Activated CD4-positive, alpha-beta T cell treated with anti-CD3 and anti-CD28 coated beads, Interleukin-2, amount 10 ng/mL, durations not matched to agents 7 days and 5 days (primary cell): ENCODE results near the gene RELB. TPM values are rescaled to one million over a fixed set of nuclear protein-coding genes. Genes with fewer than 3 reads are reported as not detected.
"Not testable (repeated sequence)": the region's sequence is repeated elsewhere in the genome, so short reads cannot be mapped to it uniquely, and the experiment has no call there.

ENCODE experiments used
- CTCF ChIA-PET: fragments of 350-600 bp; sonication (Branson Sonifier 250); formaldehyde crosslinking; loops from one replicate; lab custom pipeline; 2021; ENCODE audit warnings: antibody characterized with exemption; lab: Charles Lee
- POLR2A ChIA-PET: fragments of 350-600 bp; sonication (Branson Sonifier 250); formaldehyde crosslinking; loops from one replicate; lab custom pipeline; 2021; ENCODE audit warnings: antibody characterized with exemption; lab: Charles Lee
- DNase-seq: peaks from one replicate; pipeline ENCODE4 v3.0.0-alpha.2; 2020
- H3K27ac Mint-ChIP-seq: one replicate; pipeline ENCODE4 v1.8.0; 2021; ENCODE audit warnings: mild to moderate bottlenecking, moderate library complexity, mixed read lengths
- H3K27me3 Mint-ChIP-seq: one replicate; pipeline ENCODE4 v1.8.0; 2021; ENCODE audit warnings: mixed read lengths
- H3K36me3 Mint-ChIP-seq: one replicate; pipeline ENCODE4 v1.8.0; 2021; ENCODE audit warnings: low read depth, mixed read lengths
- H3K4me1 Mint-ChIP-seq: one replicate; pipeline ENCODE4 v1.8.0; 2021; ENCODE audit warnings: mixed read lengths
- H3K4me3 Mint-ChIP-seq: one replicate; pipeline ENCODE4 v1.8.0; 2021; ENCODE audit warnings: mild to moderate bottlenecking, moderate library complexity, mixed read lengths
- H3K9me3 Mint-ChIP-seq: one replicate; pipeline ENCODE4 v1.8.0; 2021; ENCODE audit warnings: mixed read lengths
- total RNA-seq, 2 experiments: library from RNA; stranded (reverse); gene quantifications; one replicate each; pipeline ENCODE4 v1.2.3, GENCODE V29; 2021

The RELB gene
- total RNA-seq, 2 experiments from 2014 or later: 16.8 to 20.0 TPM

GRCh38 chr19:44988896-44989556, 12.2 kb upstream of the RELB start:
- no peaks in the 10 kb centered on the region for H3K9me3 Mint-ChIP-seq
- peak; percentile 72 for DNase-seq
- H3K27me3 Mint-ChIP-seq: no peaks in the 10 kb centered on the region
- POLR2A ChIA-PET: no interaction called here
- CTCF ChIA-PET: interaction anchor here (0.6 to 1.9 kb wide), 10 partner anchors 11 to 468 kb away, joined by 3 to 10 read pairs (median 4); partner anchors contain the start of genes CLASRP, GEMIN7 and PPP1R37
- H3K27ac Mint-ChIP-seq: no peak overlapping the region
- H3K4me3 Mint-ChIP-seq: no peak overlapping the region
- no peaks in the 10 kb centered on the region for H3K4me1 Mint-ChIP-seq
- peaks cover 12% of the 10 kb centered on the region for H3K36me3 Mint-ChIP-seq

GRCh38 chr19:44990459-44990858, 10.8 kb upstream of the RELB start:
- H3K27ac Mint-ChIP-seq: no peak overlapping the region
- no peaks in the 10 kb centered on the region for H3K27me3 Mint-ChIP-seq
- CTCF ChIA-PET: no interaction called here
- DNase-seq: no peak
- H3K4me3 Mint-ChIP-seq: no peak overlapping the region
- H3K9me3 Mint-ChIP-seq: no peaks in the 10 kb centered on the region
- no peaks in the 10 kb centered on the region for H3K4me1 Mint-ChIP-seq
- H3K36me3 Mint-ChIP-seq: peaks cover 12% of the 10 kb centered on the region
- POLR2A ChIA-PET: no interaction called here

- ChIA-PET POLR2A (no interaction called here), CTCF (interaction anchor here (0.6 to 1.3 kb wide), 2 partner anchors 10 to 24 kb away, joined by 3 to 4 read pairs; partner anchors contain the start of gene RELB)
- H3K4me3 Mint-ChIP-seq: no peak overlapping the region
- H3K9me3 Mint-ChIP-seq: no peaks in the 10 kb centered on the region
- peaks cover 9% of the 10 kb centered on the region for H3K36me3 Mint-ChIP-seq
- no peak for DNase-seq
- H3K27me3 Mint-ChIP-seq: no peaks in the 10 kb centered on the region
- H3K4me1 Mint-ChIP-seq: no peaks in the 10 kb centered on the region
- H3K27ac Mint-ChIP-seq: no peak overlapping the region
Measured at GRCh38 chr19:44990966-44991365, 10.3 kb upstream of the RELB start.

- H3K36me3 Mint-ChIP-seq: peaks cover 6% of the 10 kb centered on the region
- DNase-seq: no peak
- no peak overlapping the region for H3K27ac Mint-ChIP-seq
- H3K4me3 Mint-ChIP-seq: no peak overlapping the region
- no peaks in the 10 kb centered on the region for H3K9me3 Mint-ChIP-seq
- POLR2A ChIA-PET: no interaction called here
- no peaks in the 10 kb centered on the region for H3K4me1 Mint-ChIP-seq
- H3K27me3 Mint-ChIP-seq: no peaks in the 10 kb centered on the region
- CTCF ChIA-PET: no interaction called here
Measured at GRCh38 chr19:44992336-44993163, 8.7 kb upstream of the RELB start.

- H3K9me3 Mint-ChIP-seq: no peaks in the 10 kb centered on the region
- no peaks in the 10 kb centered on the region for H3K27me3 Mint-ChIP-seq
- peaks cover 6% of the 10 kb centered on the region for H3K36me3 Mint-ChIP-seq
- CTCF ChIA-PET: no interaction called here
- H3K27ac Mint-ChIP-seq: no peak overlapping the region
- DNase-seq: no peak
- POLR2A ChIA-PET: no interaction called here
- no peaks in the 10 kb centered on the region for H3K4me1 Mint-ChIP-seq
- H3K4me3 Mint-ChIP-seq: no peak overlapping the region
Measured at GRCh38 chr19:44993526-44993925, 7.7 kb upstream of the RELB start.

GRCh38 chr19:44993926-44994537, 7.2 kb upstream of the RELB start:
- CTCF ChIA-PET: interaction anchor here (1.2 kb wide), 1 partner anchor 10 kb away, joined by 3 read pairs; no protein-coding TSS in a partner anchor
- H3K36me3 Mint-ChIP-seq: peaks cover 4% of the 10 kb centered on the region
- H3K4me3 Mint-ChIP-seq: no peak overlapping the region
- no peaks in the 10 kb centered on the region for H3K4me1 Mint-ChIP-seq
- POLR2A ChIA-PET: no interaction called here
- no peak for DNase-seq
- no peaks in the 10 kb centered on the region for H3K27me3 Mint-ChIP-seq
- no peaks in the 10 kb centered on the region for H3K9me3 Mint-ChIP-seq
- no peak overlapping the region for H3K27ac Mint-ChIP-seq

GRCh38 chr19:44998025-44998424, 3.2 kb upstream of the RELB start:
- ChIA-PET CTCF (no interaction called here), POLR2A (no interaction called here)
- H3K4me1 Mint-ChIP-seq: peaks cover 19% of the 10 kb centered on the region
- no peaks in the 10 kb centered on the region for H3K27me3 Mint-ChIP-seq
- DNase-seq: no peak
- no peaks in the 10 kb centered on the region for H3K9me3 Mint-ChIP-seq
- H3K27ac Mint-ChIP-seq: no peak overlapping the region
- H3K36me3 Mint-ChIP-seq: peaks cover 4% of the 10 kb centered on the region
- no peak overlapping the region for H3K4me3 Mint-ChIP-seq

- H3K27ac Mint-ChIP-seq, POLR2A ChIA-PET, H3K36me3 Mint-ChIP-seq, H3K9me3 Mint-ChIP-seq, H3K27me3 Mint-ChIP-seq, DNase-seq, H3K4me3 Mint-ChIP-seq: not testable (repeated sequence)
- peaks cover 21% of the 10 kb centered on the region for H3K4me1 Mint-ChIP-seq
- CTCF ChIA-PET: interaction anchor here (1.0 to 2.3 kb wide), 3 partner anchors 10 to 92 kb away, joined by 3 to 10 read pairs (median 5); no protein-coding TSS in a partner anchor
Measured at GRCh38 chr19:44999131-44999925, 1.9 kb upstream of the RELB start.

- peak overlapping the region; percentile 77 for H3K27ac Mint-ChIP-seq
- DNase-seq, H3K36me3 Mint-ChIP-seq, POLR2A ChIA-PET, H3K27me3 Mint-ChIP-seq, H3K9me3 Mint-ChIP-seq: not testable (repeated sequence)
- CTCF ChIA-PET: interaction anchor here (1.0 to 2.3 kb wide), 5 partner anchors 9 to 92 kb away, joined by 3 to 12 read pairs (median 4); partner anchors contain the start of gene PPP1R37
- H3K4me1 Mint-ChIP-seq: peaks cover 21% of the 10 kb centered on the region
- peak overlapping the region; percentile 60 for H3K4me3 Mint-ChIP-seq
Measured at GRCh38 chr19:45000665-45001064, 599 bp upstream of the RELB start.

- H3K4me1 Mint-ChIP-seq: peaks cover 29% of the 10 kb centered on the region
- H3K27ac Mint-ChIP-seq: peak overlapping the region; percentile 71
- peaks cover 7% of the 10 kb centered on the region for H3K36me3 Mint-ChIP-seq
- no peaks in the 10 kb centered on the region for H3K9me3 Mint-ChIP-seq
- DNase-seq: no peak
- POLR2A ChIA-PET: no interaction called here
- H3K27me3 Mint-ChIP-seq: no peaks in the 10 kb centered on the region
- H3K4me3 Mint-ChIP-seq: no peak overlapping the region
- CTCF ChIA-PET: no interaction called here
Measured at GRCh38 chr19:45003485-45003884, 2.2 kb downstream of the RELB start.

- no peak for DNase-seq
- no peaks in the 10 kb centered on the region for H3K9me3 Mint-ChIP-seq
- H3K36me3 Mint-ChIP-seq: peaks cover 7% of the 10 kb centered on the region
- POLR2A ChIA-PET: no interaction called here
- H3K27me3 Mint-ChIP-seq: no peaks in the 10 kb centered on the region
- peak overlapping the region; percentile 50 for H3K27ac Mint-ChIP-seq
- peaks cover 22% of the 10 kb centered on the region for H3K4me1 Mint-ChIP-seq
- no peak overlapping the region for H3K4me3 Mint-ChIP-seq
- CTCF ChIA-PET: no interaction called here
Measured at GRCh38 chr19:45005787-45006186, 4.5 kb downstream of the RELB start.

GRCh38 chr19:45008552-45008951, 7.3 kb downstream of the RELB start:
- Mint-ChIP-seq H3K4me3 (no peak overlapping the region), H3K4me1 (peaks cover 8% of the 10 kb centered on the region), H3K27me3 (no peaks in the 10 kb centered on the region), H3K27ac (peak overlapping the region; percentile 36), H3K36me3 (peaks cover 5% of the 10 kb centered on the region), H3K9me3 (no peaks in the 10 kb centered on the region)
- CTCF ChIA-PET: no interaction called here
- DNase-seq: no peak
- POLR2A ChIA-PET: no interaction called here
